ENCODE measurements around the gene ZNF774.
A peak's percentile ranks its signal among the peaks of the same experiment; 100 is the strongest.
"Not testable (repeated sequence)": the region's sequence is repeated elsewhere in the genome, so short reads cannot be mapped to it uniquely, and the experiment has no call there.

The ZNF774 gene

DNA sequence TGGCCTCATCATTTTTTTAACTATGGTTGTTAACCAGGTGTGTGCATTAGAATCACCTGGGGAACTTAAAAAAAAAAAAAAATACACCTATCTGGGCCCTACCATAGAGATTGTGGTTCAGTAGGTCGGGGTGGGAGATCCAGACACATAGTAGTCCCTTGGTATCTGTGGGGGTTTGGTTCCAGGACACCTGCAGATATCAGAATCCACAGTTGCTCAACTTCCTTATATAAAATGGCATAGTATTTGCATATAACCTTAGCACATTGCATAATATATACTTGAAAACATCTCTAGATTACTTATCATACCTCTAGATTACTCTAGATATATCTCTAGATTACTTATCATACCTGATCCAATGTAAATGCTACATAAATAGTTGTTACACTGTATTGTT is 41.0 kb downstream of the ZNF774 start:
- ATAC-seq: no peak

DNA sequence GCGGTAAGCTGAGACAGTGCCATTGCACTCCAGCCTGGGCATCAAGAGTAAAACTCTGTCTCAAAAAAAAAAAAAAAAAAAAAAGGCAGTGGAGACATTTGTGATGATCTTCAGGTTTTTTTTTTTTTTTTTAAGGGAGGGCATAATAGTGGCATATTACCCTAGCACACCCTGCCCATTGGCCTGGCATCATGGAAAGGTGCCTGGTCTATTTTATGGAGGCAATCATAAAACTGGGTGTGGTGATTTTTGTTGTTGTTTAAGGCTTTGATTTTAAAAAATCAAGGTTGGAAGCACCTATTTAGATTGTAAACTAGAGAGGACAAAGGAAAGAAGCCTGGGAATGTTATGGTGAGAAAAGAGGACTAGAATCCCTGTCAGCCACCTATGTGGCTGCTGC is 42.0 kb downstream of the ZNF774 start:
- ATAC-seq: no peak

DNA sequence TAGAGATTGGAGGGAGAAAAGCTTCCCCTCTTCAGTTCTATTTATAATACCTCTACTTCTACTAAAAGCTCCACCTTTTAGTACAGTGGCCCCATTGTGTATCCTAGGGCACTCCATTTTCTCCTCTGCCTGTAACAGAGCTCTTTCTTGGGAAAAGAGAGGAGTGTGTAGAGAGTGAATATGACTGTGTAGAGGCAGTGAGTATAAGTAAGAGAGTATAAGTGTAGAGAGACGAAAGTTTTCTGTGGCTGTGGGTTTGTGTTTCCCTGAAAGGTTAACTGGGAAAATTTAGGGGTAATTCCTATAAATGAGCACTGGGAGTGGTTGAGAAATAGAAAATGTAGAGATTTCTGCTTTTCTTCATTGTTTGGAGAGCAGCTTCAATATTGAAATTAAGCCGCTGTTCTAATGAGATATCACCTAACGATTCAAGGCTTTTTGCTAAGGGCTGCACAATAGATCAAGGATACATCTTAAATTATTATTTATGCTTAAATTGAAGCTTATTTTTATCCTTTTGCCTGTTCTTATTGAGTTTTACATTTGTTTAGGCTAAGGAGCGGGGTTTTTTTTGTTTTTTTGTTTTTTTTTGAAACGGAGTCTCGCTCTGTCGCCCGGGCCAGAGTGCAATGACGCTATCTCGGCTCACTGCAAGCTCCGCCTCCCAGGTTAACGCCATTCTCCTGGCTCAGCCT is 42.8 kb downstream of the ZNF774 start:
- ATAC-seq: no peak

DNA sequence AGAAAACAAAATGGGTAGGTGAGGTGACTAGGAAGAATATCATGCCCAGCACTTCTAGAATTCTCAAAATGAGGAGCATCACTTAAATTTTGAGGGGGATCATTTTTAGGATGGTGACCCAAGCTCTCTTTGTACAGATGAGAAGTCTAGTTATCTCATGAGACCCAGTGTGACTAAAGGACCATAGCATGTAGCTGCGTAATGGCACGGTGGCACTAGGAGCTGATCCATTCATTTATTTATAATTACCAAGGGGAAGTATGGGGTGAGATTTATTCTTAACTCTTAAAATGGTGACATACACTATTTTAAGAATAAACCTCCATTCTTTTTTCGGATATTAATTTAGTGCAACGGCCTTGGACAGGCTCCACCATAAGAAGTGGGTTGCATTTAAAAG is 44.2 kb downstream of the ZNF774 start:
- no peak for ATAC-seq

DNA sequence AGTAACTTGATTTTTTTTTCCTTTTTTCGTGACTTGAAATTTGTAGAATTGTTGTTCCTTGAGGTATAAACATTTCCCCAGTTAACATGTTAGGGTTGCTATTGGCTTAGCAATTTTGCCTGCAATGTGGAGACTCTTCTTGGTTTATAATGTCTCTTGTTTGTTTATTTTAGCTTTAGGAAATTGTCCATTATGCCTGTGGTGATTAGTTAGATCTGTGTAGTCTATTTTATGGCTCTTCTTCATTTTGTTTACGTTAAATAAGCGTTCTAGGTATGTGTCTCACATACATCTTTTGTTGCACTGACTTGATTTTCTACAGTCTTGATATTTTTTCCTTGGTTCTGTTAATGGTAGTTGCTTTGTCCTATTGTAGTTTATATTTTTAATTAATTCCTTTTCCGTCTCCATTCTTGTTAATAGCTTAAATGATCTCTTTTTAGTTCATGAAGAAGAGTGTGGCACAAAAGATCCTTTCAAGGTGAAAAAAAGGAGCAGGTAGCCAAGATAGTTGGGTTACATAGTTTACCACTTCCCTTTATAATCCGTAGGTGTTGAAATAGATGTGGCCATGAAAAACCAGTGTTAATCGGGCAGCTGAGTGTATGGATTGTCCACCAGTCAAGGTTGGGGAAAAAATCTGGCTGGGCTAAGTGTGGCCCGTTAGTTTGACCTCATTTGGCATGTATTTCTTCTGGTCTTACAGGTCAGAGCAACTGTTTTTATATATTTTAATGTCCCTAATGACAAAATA is 48.1 kb downstream of the ZNF774 start:
- no peak for ATAC-seq

DNA sequence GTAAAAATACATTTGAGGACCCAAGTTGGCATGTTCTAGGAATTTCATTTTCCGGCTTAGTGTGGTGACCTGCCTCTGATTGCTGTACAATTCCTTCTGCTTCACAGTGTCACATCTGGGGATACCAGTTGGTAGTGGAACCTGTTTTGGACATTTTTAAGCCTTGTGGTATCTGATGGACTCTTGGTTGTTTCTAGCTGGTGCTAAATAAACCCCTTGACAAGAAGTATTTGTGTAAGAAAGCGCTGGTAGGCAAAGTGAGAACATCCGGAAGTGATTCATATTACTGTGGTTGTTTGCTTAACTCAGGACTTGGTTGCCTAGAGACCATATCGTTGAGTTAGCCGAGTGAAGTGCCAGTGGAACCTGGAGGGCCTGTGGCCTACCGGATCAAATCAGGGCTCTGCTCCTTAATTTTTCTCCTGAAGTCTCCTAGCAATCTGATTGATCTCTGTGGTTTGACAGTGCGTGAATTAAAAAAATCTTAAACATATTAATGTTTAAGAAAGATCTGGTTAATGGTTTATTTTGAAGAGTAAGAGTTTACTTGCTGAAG is 48.8 kb downstream of the ZNF774 start:
- ATAC-seq: peak; percentile 100

DNA sequence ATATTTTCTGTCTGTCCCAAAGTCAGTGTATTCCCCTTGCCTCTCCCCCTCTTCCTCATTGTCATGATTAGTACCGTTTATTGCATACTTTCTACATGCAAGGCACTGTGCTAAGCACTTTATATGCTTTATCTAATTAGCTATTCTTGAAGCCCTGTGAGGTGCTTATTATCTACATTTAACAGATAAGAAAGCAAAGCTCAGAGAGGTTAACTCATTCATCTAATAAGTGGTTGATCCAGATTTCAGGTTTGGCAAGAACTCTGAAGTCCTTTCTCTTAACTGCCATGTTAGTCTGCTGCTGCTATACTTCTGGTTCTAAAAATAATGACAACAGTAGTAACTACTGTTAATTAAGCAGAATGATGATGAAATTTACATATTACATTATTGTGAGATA is 49.4 kb downstream of the ZNF774 start:
- ATAC-seq: no peak

DNA sequence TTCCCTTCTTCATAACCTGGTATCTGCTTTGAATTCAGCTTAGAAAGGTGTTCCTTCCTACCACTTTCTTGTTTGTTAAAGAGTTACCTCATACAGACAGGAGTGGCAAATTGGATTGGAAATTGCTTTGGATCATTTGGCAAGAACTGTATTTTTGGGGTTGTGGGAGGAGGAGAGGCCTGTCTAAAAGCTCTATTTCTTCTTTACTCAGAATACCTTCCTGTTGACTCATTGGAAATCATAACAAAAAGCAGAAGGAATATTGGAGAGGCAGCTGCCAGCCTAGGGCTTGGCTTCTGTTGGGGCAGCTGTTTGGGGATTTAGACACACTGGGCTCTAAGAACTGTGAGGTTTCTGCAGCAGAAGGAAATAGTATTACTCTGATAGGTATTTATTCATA is 50.1 kb downstream of the ZNF774 start:
- ATAC-seq: no peak

DNA sequence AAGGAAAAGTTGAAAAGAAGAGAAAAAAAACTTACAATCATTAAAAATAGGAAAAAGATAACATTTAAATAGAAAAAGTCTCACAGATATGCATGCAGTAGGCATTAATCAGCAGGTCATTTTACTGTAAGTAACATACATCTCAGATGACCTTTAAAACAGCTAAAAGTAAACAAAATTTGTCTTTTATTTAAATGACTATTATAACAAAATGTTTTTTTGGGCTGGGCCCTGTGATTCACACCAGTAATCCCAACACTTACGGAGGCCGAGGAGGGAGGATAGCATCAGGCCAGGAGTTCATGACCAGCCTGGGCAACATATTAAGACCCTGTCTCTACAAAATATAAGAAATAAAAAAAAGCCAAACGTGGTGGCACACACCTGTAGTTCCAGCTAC is 50.7 kb downstream of the ZNF774 start:
- no peak for ATAC-seq

DNA sequence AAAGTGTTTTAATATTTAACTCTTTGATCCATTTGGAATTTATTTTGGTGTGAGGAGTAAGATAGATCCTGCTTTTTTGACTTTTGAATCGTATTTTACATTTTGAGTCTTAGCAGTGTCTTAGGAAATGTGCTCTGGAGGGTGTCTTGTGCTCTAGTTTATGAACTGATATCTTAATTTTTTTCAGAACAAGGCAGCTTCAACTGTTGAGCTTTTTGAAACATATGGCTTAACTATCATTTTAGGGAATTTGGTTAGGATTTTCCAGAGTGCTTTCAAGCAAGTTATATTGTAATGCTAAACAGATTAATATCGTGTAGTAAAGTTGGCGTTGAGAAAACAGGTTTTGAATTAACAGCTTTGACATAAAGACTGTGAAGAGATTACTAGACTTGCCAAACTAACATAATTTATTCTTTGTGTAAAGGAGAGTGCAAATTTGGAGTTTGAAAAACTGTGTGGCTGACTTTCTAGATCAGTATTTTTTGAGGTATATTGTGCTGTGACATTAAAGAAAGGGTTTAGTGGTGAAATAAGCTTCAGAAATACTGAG is 53.0 kb downstream of the ZNF774 start:
- no peak for ATAC-seq

DNA sequence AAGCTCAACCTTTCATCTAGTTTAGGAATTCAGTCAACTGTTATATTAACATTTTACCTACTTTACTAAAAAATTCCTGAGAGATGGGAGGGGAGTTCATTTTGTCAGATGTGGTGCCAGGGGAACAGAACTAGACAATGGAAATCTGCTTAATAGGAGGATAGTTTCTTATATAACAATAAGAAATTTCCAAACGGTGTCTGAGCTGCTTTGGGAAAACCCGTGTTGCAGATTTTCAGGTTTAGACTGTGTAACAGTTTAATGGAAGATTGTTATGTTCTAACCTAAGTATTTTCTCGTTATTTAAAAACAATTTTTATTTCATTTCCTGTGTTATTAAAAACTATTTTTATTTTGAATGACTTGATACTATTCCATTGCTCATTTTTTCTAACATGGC is 55.3 kb downstream of the ZNF774 start:
- no peak for ATAC-seq

DNA sequence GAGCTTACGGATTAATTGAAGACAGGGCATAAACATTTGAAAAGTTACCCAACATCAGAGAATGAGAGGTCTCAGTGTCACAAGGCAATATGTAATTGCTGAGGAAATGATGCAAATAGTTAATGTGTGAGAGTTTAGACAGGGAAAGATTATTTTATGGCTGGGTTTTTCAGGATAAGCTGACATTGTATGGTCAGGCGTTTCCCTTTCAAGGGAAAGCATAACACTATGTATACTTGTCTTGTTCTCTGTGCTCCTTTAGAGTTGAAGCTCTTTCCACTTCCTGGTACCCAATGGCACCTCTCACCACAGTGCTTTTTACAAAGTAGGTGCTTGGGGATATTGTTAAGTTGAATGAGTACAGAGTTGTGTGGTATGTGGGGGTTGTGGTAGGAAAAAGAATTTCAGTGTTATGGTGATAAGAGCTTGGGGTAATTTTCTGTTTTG is 55.8 kb downstream of the ZNF774 start:
- ATAC-seq: peak; percentile 87 to 94

DNA sequence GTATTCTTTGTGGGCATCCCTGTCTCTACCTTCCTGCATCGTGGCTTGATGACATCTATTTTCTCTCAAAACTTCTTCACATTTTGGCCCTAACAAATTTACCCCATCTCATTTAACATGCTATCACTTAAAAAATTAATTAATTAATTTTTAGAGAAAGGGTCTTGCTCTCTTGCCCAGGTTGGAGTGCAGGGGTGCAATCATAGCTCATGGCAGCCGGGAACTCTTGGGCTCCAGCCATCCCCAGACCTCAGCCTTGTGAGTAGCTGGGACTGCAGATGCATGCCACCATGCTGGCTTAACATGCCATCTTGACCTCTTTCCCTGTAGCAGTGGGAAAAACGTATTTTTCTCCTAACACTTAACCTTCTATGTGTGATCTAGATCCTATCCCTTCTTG is 56.6 kb downstream of the ZNF774 start:
- ATAC-seq: no peak

DNA sequence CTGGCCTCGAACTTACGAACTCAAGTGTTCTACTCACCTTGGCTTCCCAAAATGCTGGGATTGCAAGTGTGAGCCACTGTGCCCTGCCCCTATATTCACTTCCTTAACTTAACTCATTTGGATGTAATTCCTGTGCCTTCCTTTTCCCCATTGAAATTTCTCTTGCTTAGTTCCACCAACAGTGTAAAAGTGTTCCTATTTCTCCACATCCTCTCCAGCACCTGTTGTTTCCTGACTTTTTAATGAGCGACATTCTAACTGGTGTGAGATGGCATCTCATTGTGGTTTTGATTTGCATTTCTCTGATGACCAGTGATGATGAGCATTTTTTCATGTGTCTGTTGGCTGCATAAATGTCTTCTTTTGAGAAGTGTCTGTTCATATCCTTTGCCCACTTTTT is 57.5 kb downstream of the ZNF774 start:
- not testable (repeated sequence) for ATAC-seq

DNA sequence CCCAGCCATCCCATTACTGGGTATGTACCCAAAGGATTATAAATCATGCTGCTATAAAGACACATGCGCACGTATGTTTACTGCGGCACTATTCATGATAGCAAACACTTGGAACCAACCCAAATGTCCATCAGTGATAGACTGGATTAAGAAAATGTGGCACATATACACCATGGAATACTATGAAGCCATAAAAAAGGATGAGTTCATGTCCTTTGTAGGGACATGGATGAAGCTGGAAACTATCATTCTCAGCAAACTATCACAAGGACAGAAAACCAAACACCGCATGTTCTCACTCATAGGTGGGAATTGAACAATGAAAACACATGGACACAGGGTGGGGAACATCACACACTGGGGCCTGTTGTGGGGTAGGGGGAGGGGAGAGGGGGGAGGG is 58.2 kb downstream of the ZNF774 start:
- not testable (repeated sequence) for ATAC-seq

DNA sequence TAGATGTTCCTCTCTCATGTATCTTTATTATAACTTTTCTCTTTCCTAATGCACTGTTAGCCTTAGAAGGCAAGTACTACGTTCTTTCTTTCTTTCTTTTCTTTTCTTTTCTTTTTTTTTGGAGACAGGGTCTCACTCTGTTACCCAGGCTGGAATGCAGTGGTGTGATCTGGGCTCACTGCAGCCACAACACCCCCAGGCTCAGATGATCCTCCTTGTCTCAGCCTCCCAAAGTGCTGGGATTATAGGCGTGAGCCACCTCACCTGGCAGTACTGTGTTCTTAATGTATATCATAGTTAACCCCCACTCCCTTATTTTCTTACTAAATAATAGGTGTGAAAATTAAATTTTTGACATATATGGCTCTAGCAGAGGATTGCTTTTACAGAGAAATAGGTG is 59.1 kb downstream of the ZNF774 start:
- ATAC-seq: no peak

Data from activated CD4-positive, CD25-positive, alpha-beta regulatory T cell treated with anti-CD3 and anti-CD28 coated beads, Interleukin-2, amount 50 U/mL, for 24 hours (primary cell).